Endodermal cell (in vitro differentiated cells): Measurements from ENCODE around the gene GALNT17. TPM values are rescaled to one million over a fixed set of nuclear protein-coding genes. Genes with fewer than 3 reads are reported as not detected.

ENCODE experiments used
- DNase-seq: peaks from one replicate; pipeline ENCODE4 v3.0.0-alpha.2; 2017
- H3K27ac ChIP-seq: 2 replicates; pipeline ENCODE4 v1.5.1; 2013; ENCODE audit warnings: mild to moderate bottlenecking, low read depth, low read length, moderate library complexity
- H3K27me3 ChIP-seq: 2 replicates; pipeline ENCODE4 v1.6.1; 2013; ENCODE audit warnings: mild to moderate bottlenecking, low read length, moderate library complexity; ENCODE audit not compliant: insufficient read depth, control insufficient read depth, poor library complexity, severe bottlenecking
- H3K36me3 ChIP-seq: 2 replicates; pipeline ENCODE4 v1.7.0; 2013; ENCODE audit warnings: mild to moderate bottlenecking, low read length, moderate library complexity; ENCODE audit not compliant: control insufficient read depth, insufficient read depth
- H3K4me1 ChIP-seq: one replicate; pipeline ENCODE4 v1.7.0; 2013; ENCODE audit warnings: low read length; ENCODE audit not compliant: control insufficient read depth, insufficient read depth
- H3K4me3 ChIP-seq: 2 replicates; pipeline ENCODE4 v1.5.1; 2013; ENCODE audit warnings: mild to moderate bottlenecking, low read length, moderate library complexity
- H3K9ac ChIP-seq: 2 replicates; pipeline ENCODE4 v1.6.1; 2013; ENCODE audit warnings: mild to moderate bottlenecking, low read length, moderate library complexity; ENCODE audit not compliant: poor library complexity, severe bottlenecking; ENCODE audit errors: extremely low read depth
- H3K9me3 ChIP-seq: 2 replicates; pipeline ENCODE4 v1.6.1; 2013; ENCODE audit warnings: mild to moderate bottlenecking, low read length, moderate library complexity; ENCODE audit not compliant: control insufficient read depth
- H3K27ac Mint-ChIP-seq: 2 replicates; pipeline ENCODE4 v1.8.0; 2020; ENCODE audit warnings: mixed read lengths
- H3K27me3 Mint-ChIP-seq: 2 replicates; pipeline ENCODE4 v1.8.0; 2021; ENCODE audit warnings: mild to moderate bottlenecking, mixed read lengths; ENCODE audit not compliant: insufficient read depth
- H3K36me3 Mint-ChIP-seq: 2 replicates; pipeline ENCODE4 v1.8.0; 2020; ENCODE audit warnings: low read depth, mixed read lengths
- H3K4me1 Mint-ChIP-seq: 2 replicates; pipeline ENCODE4 v1.8.0; 2020; ENCODE audit warnings: mixed read lengths
- H3K4me3 Mint-ChIP-seq: 2 replicates; pipeline ENCODE4 v1.8.0; 2020; ENCODE audit warnings: mild to moderate bottlenecking, moderate library complexity, mixed read lengths
- H3K9me3 Mint-ChIP-seq: 2 replicates; pipeline ENCODE4 v1.8.0; 2020; ENCODE audit warnings: mild to moderate bottlenecking, mixed read lengths
- CTCF ChIP-seq: fragments of 200-600 bp; sonication (generic); conservative IDR thresholded peaks from 2 replicates; pipeline ENCODE4 v1.5.0; 2021; ENCODE audit warnings: antibody characterized with exemption, mild to moderate bottlenecking
- WGBS, 2 experiments: methylation state at CpG; one replicate each; pipeline versions ENCODE4 v1.1.5 to v1.1.7; 2013; ENCODE audit warnings: missing lambda C conversion rate in 2 of 2, mixed read lengths in 1 of 2; ENCODE audit not compliant: insufficient coverage in 1 of 2, insufficient read length in 1 of 2; 5-methylcytosine and 5-hydroxymethylcytosine counted together
- total RNA-seq, 2 donors: library from RNA; stranded (reverse); fragmentation: NEBNext Ultra II Directional in 1 of 2; extraction: Animal tissue kit (Norgen Biotek cat#: 25700) in 1 of 2; gene quantifications; 2 replicates in 1 of 2; 3 replicates in 1 of 2; pipeline ENCODE4 v1.2.1, GENCODE V29; 2021

Gene GALNT17
- total RNA-seq, 2 donors from 2014 or later: 60.4 to 61.3 TPM

GRCh38 chr7:71486856-71487628 lies 355.1 kb downstream of the GALNT17 start:
- WGBS, 2 experiments: 88 to 89% methylated on average over 6 of the region's 6 CpGs
- TF ChIP-seq CTCF: no peak
- Histone ChIP-seq H3K36me3 (peaks cover 44% of the 10 kb centered on the region), H3K4me3 (no peak overlapping the region), H3K27me3 (no peaks in the 10 kb centered on the region), H3K9ac (no peak overlapping the region), H3K27ac (no peak overlapping the region), H3K4me1 (no peaks in the 10 kb centered on the region), H3K9me3 (no peaks in the 10 kb centered on the region)
- no peaks in the 10 kb centered on the region for H3K9me3 Mint-ChIP-seq
- no peaks in the 10 kb centered on the region for H3K27me3 Mint-ChIP-seq
- no peak overlapping the region for H3K4me3 Mint-ChIP-seq
- peaks cover 33% of the 10 kb centered on the region for H3K36me3 Mint-ChIP-seq
- no peak overlapping the region for H3K27ac Mint-ChIP-seq
- no peak for DNase-seq
- H3K4me1 Mint-ChIP-seq: peaks cover 7% of the 10 kb centered on the region

- H3K27ac Mint-ChIP-seq: no peak overlapping the region
Observed at GRCh38 chr7:71488308-71488707, 356.4 kb downstream of the GALNT17 start.

GRCh38 chr7:71491336-71491735 lies 359.4 kb downstream of the GALNT17 start:
- Histone ChIP-seq H3K9ac (no peak overlapping the region), H3K9me3 (no peaks in the 10 kb centered on the region), H3K27me3 (no peaks in the 10 kb centered on the region), H3K36me3 (peaks cover 64% of the 10 kb centered on the region), H3K27ac (no peak overlapping the region), H3K4me3 (no peak overlapping the region), H3K4me1 (no peaks in the 10 kb centered on the region)
- no peaks in the 10 kb centered on the region for H3K27me3 Mint-ChIP-seq
- DNase-seq: no peak
- no peak for TF ChIP-seq CTCF
- peak overlapping the region; percentile 46 for H3K27ac Mint-ChIP-seq
- H3K9me3 Mint-ChIP-seq: no peaks in the 10 kb centered on the region
- peaks cover 7% of the 10 kb centered on the region for H3K4me1 Mint-ChIP-seq
- no peak overlapping the region for H3K4me3 Mint-ChIP-seq
- peaks cover 46% of the 10 kb centered on the region for H3K36me3 Mint-ChIP-seq
- 93 to 94% methylated on average over 5 to 6 of the region's 6 CpGs for WGBS, 2 experiments

More at GRCh38 chr7:71488308-71488707, 356.4 kb downstream of the GALNT17 start:
- Mint-ChIP-seq H3K27me3 (no peaks in the 10 kb centered on the region), H3K4me1 (peaks cover 7% of the 10 kb centered on the region), H3K9me3 (no peaks in the 10 kb centered on the region), H3K4me3 (no peak overlapping the region), H3K36me3 (peaks cover 35% of the 10 kb centered on the region)
- Histone ChIP-seq H3K9ac (no peak overlapping the region), H3K4me3 (no peak overlapping the region), H3K36me3 (peaks cover 48% of the 10 kb centered on the region), H3K27ac (no peak overlapping the region), H3K9me3 (no peaks in the 10 kb centered on the region), H3K27me3 (no peaks in the 10 kb centered on the region), H3K4me1 (no peaks in the 10 kb centered on the region)
- no peak for TF ChIP-seq CTCF
- WGBS, 2 experiments: 88 to 96% methylated on average over 1 to 2 of the region's 2 CpGs
- no peak for DNase-seq
